HepG2 (cell line): ENCODE data around the gene RBMS2. TPM values are rescaled to one million over a fixed set of nuclear protein-coding genes. Genes with fewer than 3 reads are reported as not detected.
"Not testable (repeated sequence)": the region's sequence is repeated elsewhere in the genome, so short reads cannot be mapped to it uniquely, and the experiment has no call there.

Source experiments
- ATAC-seq: fragments of 200-7000 bp; cut with Tn5 transposase; 3 replicates; pipeline ENCODE4 v1.9.1; 2020; ENCODE audit warnings: mild to moderate bottlenecking, moderate library complexity
- BruUV-seq: library from RNA; stranded (reverse); fragments of 400-500 nt; replicated peaks from 2 replicates; lab custom pipeline; 2021; lab: Mats Ljungman, UMichigan
- CTCF ChIA-PET: fragments of 300-600 bp; formaldehyde crosslinking; extraction: SDS; loops from one replicate; lab custom pipeline; 2021; ENCODE audit warnings: low total read pairs, inconsistent platforms, low intra/inter-chr PET ratio; lab: Yijun Ruan, JAX
- POLR2A ChIA-PET: fragments of 350-600 bp; sonication (Branson Sonifier 250); formaldehyde crosslinking; loops from one replicate; lab custom pipeline; 2020; ENCODE audit warnings: antibody characterized with exemption, inconsistent platforms; lab: Yijun Ruan, JAX
- DNase-seq: peaks from one replicate; pipeline ENCODE4 v3.0.0-alpha.2; 2015; ENCODE audit warnings: low spot score
- FAIRE-seq: peaks from 3 replicates; lab custom pipeline; 2011; peaks lifted over from hg19 to GRCh38; lab: Jason Lieb, UNC
- H2AFZ ChIP-seq: one replicate; pipeline ENCODE4 v1.6.1; 2011; ENCODE audit warnings: low read length, inconsistent platforms
- H3K27ac ChIP-seq: fragments of 300-600 bp; 3 replicates; pipeline ENCODE4 v1.8.0; 2011; ENCODE audit warnings: mixed run types, mild to moderate bottlenecking, mixed read lengths, low read length, inconsistent platforms; ENCODE audit not compliant: insufficient read depth; ENCODE audit errors: extremely low read length
- H3K27me3 ChIP-seq, 2 experiments: fragments of 200-600 bp in 1 of 2; 2 replicates in 1 of 2; 3 replicates in 1 of 2; pipeline versions ENCODE4 v1.6.0 to v1.8.0; 2011; ENCODE audit warnings: low read length in 2 of 2, mild to moderate bottlenecking in 2 of 2, moderate library complexity in 2 of 2, inconsistent platforms in 1 of 2; ENCODE audit not compliant: insufficient read depth in 2 of 2, control insufficient read depth in 1 of 2
- H3K36me3 ChIP-seq, 2 experiments: fragments of 200-600 bp in 1 of 2; replicated peaks in 1 of 2; 2 replicates in 1 of 2; 3 replicates in 1 of 2; pipeline versions ENCODE4 v1.5.1 to v1.8.0; 2011; ENCODE audit warnings: low read length in 2 of 2, inconsistent platforms in 1 of 2; ENCODE audit not compliant: insufficient read depth in 2 of 2, control insufficient read depth in 1 of 2
- H3K4me1 ChIP-seq: 2 replicates; pipeline ENCODE4 v1.5.1; 2012; ENCODE audit warnings: low read length, inconsistent platforms; ENCODE audit not compliant: insufficient read depth
- H3K4me2 ChIP-seq: 2 replicates; pipeline ENCODE4 v1.6.0; 2011; ENCODE audit warnings: low read depth, low read length, inconsistent platforms
- H3K4me3 ChIP-seq, 3 experiments: fragments of 200-600 bp in 1 of 3; sonication (generic), shearing (Covaris generic) in 1 of 3; replicated peaks in 1 of 3; 2 replicates each; pipeline ENCODE4 v1.5.1; 2011 to 2016; ENCODE audit warnings: low read length in 3 of 3, inconsistent platforms in 2 of 3, low read depth in 2 of 3, mild to moderate bottlenecking in 2 of 3, control low read depth in 1 of 3, mixed read lengths in 1 of 3; ENCODE audit not compliant: insufficient read depth in 1 of 3
- H3K79me2 ChIP-seq: one replicate; pipeline ENCODE4 v1.6.1; 2011; ENCODE audit warnings: low read length, inconsistent platforms; ENCODE audit not compliant: insufficient read depth
- H3K9ac ChIP-seq: 2 replicates; pipeline ENCODE4 v1.6.0; 2011; ENCODE audit warnings: mild to moderate bottlenecking, low read depth, low read length, inconsistent platforms; ENCODE audit not compliant: insufficient read depth
- H3K9me3 ChIP-seq: 2 replicates; pipeline ENCODE4 v1.5.1; 2012; ENCODE audit warnings: mild to moderate bottlenecking, low read length
- H4K20me1 ChIP-seq: 2 replicates; pipeline ENCODE4 v1.6.0; 2011; ENCODE audit warnings: inconsistent platforms, mild to moderate bottlenecking, low read length, moderate library complexity; ENCODE audit not compliant: insufficient read depth
- KLF9 ChIP-seq: IDR thresholded peaks from 2 replicates; pipeline ENCODE4 v1.6.1; 2016; ENCODE audit warnings: low read depth
- MED13 ChIP-seq: sonication (generic); formaldehyde crosslinking; IDR thresholded peaks from 2 replicates; pipeline ENCODE4 v1.5.0; 2020; ENCODE audit warnings: missing genetic modification reagents
- NFE2 ChIP-seq: sonication (generic); formaldehyde crosslinking; IDR thresholded peaks from 2 replicates; pipeline ENCODE4 v1.4.0; 2020; ENCODE audit warnings: missing genetic modification reagents
- REXO4 ChIP-seq: sonication (generic); formaldehyde crosslinking; IDR thresholded peaks from 2 replicates; pipeline ENCODE4 v1.8.0; 2022; ENCODE audit warnings: missing genetic modification reagents, mild to moderate bottlenecking, borderline replicate concordance
- RNF219 ChIP-seq: sonication (generic); formaldehyde crosslinking; IDR thresholded peaks from 2 replicates; pipeline ENCODE4 v1.5.0; 2020; ENCODE audit warnings: mild to moderate bottlenecking, missing genetic modification reagents
- SETDB1 ChIP-seq: sonication (generic); formaldehyde crosslinking; IDR thresholded peaks from 2 replicates; pipeline ENCODE4 v1.5.1; 2020; ENCODE audit warnings: missing genetic modification reagents, mild to moderate bottlenecking, borderline replicate concordance
- THYN1 ChIP-seq: sonication (generic); formaldehyde crosslinking; IDR thresholded peaks from 2 replicates; pipeline ENCODE4 v1.8.1; 2023; ENCODE audit warnings: low read depth, mild to moderate bottlenecking, moderate library complexity, missing genetic modification reagents, borderline replicate concordance
- WIZ ChIP-seq: sonication (generic); formaldehyde crosslinking; IDR thresholded peaks from 2 replicates; pipeline ENCODE4 v1.5.1; 2020; ENCODE audit warnings: mild to moderate bottlenecking, missing genetic modification reagents
- ZFP1 ChIP-seq: IDR thresholded peaks from 2 replicates; pipeline ENCODE4 v1.6.1; 2016
- ZFY ChIP-seq: sonication (generic); formaldehyde crosslinking; IDR thresholded peaks from 2 replicates; pipeline ENCODE4 v1.4.0; 2020; ENCODE audit warnings: missing genetic modification reagents
- ZMYM2 ChIP-seq: sonication (generic); formaldehyde crosslinking; IDR thresholded peaks from 2 replicates; pipeline ENCODE4 v1.8.0; 2022; ENCODE audit warnings: mild to moderate bottlenecking, missing genetic modification reagents
- ZNF441 ChIP-seq: sonication (generic); formaldehyde crosslinking; IDR thresholded peaks from 2 replicates; pipeline ENCODE4 v1.7.0; 2021; ENCODE audit warnings: missing genetic modification reagents, borderline replicate concordance
- ZNF687 ChIP-seq: sonication (generic); formaldehyde crosslinking; IDR thresholded peaks from 2 replicates; pipeline ENCODE4 v1.5.1; 2020; ENCODE audit warnings: mild to moderate bottlenecking, missing genetic modification reagents, moderate library complexity
- WGBS: methylation state at CpG from one replicate; pipeline ENCODE4 v1.1.6; 2017; ENCODE audit warnings: low lambda C conversion rate; 5-methylcytosine and 5-hydroxymethylcytosine counted together
- in situ Hi-C: cut with HindIII; loops from 2 replicates; pipeline ENCODE4 v1.10.0; 2017; ENCODE audit warnings: low pct_unique_long_range_greater_than_20kb; ENCODE audit not compliant: extremely low pct_ligation_motif_present
- intact Hi-C: fragments of 100-400 bp; cut with micrococcal nuclease; formaldehyde crosslinking; loops from one replicate; pipeline ENCODE4 v1.10.0; 2022; ENCODE audit not compliant: unreplicated experiment
- polyA plus RNA-seq, 8 experiments: library from polyadenylated mRNA; depleted of rRNA in 3 of 8; stranded (reverse) in 7 of 8; unstranded in 1 of 8; fragments of >200 nt; fragmentation: Illumina TruSeq in 4 of 8; extraction: Trizol in 4 of 8; gene quantifications; 2 replicates each; pipeline versions ENCODE4 v1.2.1 to v1.2.3, GENCODE V29; 2011 to 2016; ENCODE audit warnings: low read depth in 4 of 8, missing spikeins in 1 of 8, mixed read lengths in 1 of 8; ENCODE audit not compliant: insufficient read depth in 1 of 8
- total RNA-seq, 5 experiments: library from RNA; depleted of rRNA; stranded (reverse); fragments of >200 nt; fragmentation: Illumina TruSeq; extraction: Trizol; gene quantifications; 2 replicates each; pipeline ENCODE4 v1.2.3, GENCODE V29; 2016; ENCODE audit warnings: low read depth in 1 of 5

Gene RBMS2
- total and polyA plus RNA-seq, 2 of the 13 experiments (the other 11 are each of a cell fraction or from before 2014, with no cell fraction given) = 0.53 to 7.4 TPM

GRCh38 chr12:56577248-56577647, 55.6 kb downstream of the RBMS2 start:
- H3K27me3 ChIP-seq, BruUV-seq, H3K9ac ChIP-seq, H3K27ac ChIP-seq, H2AFZ ChIP-seq, DNase-seq, H3K4me2 ChIP-seq, H3K4me3 ChIP-seq, POLR2A ChIA-PET, H3K79me2 ChIP-seq, H3K36me3 ChIP-seq, FAIRE-seq, H3K9me3 ChIP-seq, intact Hi-C loops, ATAC-seq, H4K20me1 ChIP-seq, CTCF ChIA-PET: not testable (repeated sequence)
- H3K4me1 ChIP-seq = peaks cover 14% of the 10 kb centered on the region
- 86% methylated on average over 7 of the region's 7 CpGs for WGBS
- in situ Hi-C loops = loop anchor here (10.0 kb wide), 1 partner anchor 62 kb away; no protein-coding TSS in a partner anchor

- Histone ChIP-seq H3K27me3 (no peaks in the 10 kb centered on the region), H3K27ac (no peak overlapping the region), H3K79me2 (no peaks in the 10 kb centered on the region), H4K20me1 (no peaks in the 10 kb centered on the region), H3K4me3 (no peak overlapping the region), H3K9ac (no peak overlapping the region), H3K36me3 (no peaks in the 10 kb centered on the region), H3K9me3 (no peaks in the 10 kb centered on the region), H2AFZ (no peak overlapping the region), H3K4me2 (no peak overlapping the region), H3K4me1 (peaks cover 14% of the 10 kb centered on the region)
- intact Hi-C loops (no loop called here), in situ Hi-C loops (loop anchor here (10.0 kb wide), 1 partner anchor 64 kb away; no protein-coding TSS in a partner anchor)
- WGBS = 88% methylated on average over 10 of the region's 10 CpGs
- ATAC-seq (no peak), DNase-seq (no peak), FAIRE-seq (no peak)
- CTCF ChIA-PET = no interaction called here
- BruUV-seq = no TSS peak
- POLR2A ChIA-PET = no interaction called here
- TF ChIP-seq WIZ (CRISPR knock-in tag) (no peak), NFE2 (CRISPR knock-in tag) (no peak), ZNF441 (CRISPR knock-in tag) (no peak), RNF219 (no peak), SETDB1 (CRISPR knock-in tag) (no peak), THYN1 (CRISPR knock-in tag) (no peak), ZFY (no peak), KLF9 (no peak), ZFP1 (CRISPR knock-in tag) (no peak), ZNF687 (no peak), MED13 (CRISPR knock-in tag) (no peak), REXO4 (no peak), ZMYM2 (no peak)
These were observed 57.4 kb downstream of the RBMS2 start for GRCh38 chr12:56578983-56579546.
